T-helper 17 cell (primary cell): ENCODE results near the gene HNRNPA2B1. TPM values are rescaled to one million over a fixed set of nuclear protein-coding genes. Genes with fewer than 3 reads are reported as not detected.
"Not testable (repeated sequence)": the region's sequence is repeated elsewhere in the genome, so short reads cannot be mapped to it uniquely, and the experiment has no call there.

Experiments used
- ATAC-seq: fragments of 150-1000 bp; cut with Tn5 transposase; 2 replicates; pipeline ENCODE4 v1.10.0; 2021; ENCODE audit warnings: mild to moderate bottlenecking, moderate library complexity
- DNase-seq, 3 donors: peaks; one replicate each; pipeline versions ENCODE4 v3.0.0 to v3.0.0-alpha.2; 2020 to 2021
- H3K9me3 ChIP-seq: one replicate; pipeline ENCODE4 v1.7.0; 2013; ENCODE audit warnings: low read length, mild to moderate bottlenecking; ENCODE audit not compliant: control insufficient read depth, poor library complexity, severe bottlenecking
- H3K27ac Mint-ChIP-seq: one replicate; pipeline ENCODE4 v1.8.0; 2022; ENCODE audit warnings: mild to moderate bottlenecking, moderate library complexity, mixed read lengths
- H3K27me3 Mint-ChIP-seq: one replicate; pipeline ENCODE4 v1.8.0; 2022; ENCODE audit warnings: mixed read lengths
- H3K36me3 Mint-ChIP-seq: one replicate; pipeline ENCODE4 v1.8.0; 2022; ENCODE audit warnings: low read depth, mixed read lengths
- H3K4me1 Mint-ChIP-seq: one replicate; pipeline ENCODE4 v1.8.0; 2022; ENCODE audit warnings: mild to moderate bottlenecking, mixed read lengths
- H3K4me3 Mint-ChIP-seq: one replicate; pipeline ENCODE4 v1.8.0; 2022; ENCODE audit warnings: mild to moderate bottlenecking, moderate library complexity, mixed read lengths
- total RNA-seq, 4 donors: library from RNA in 2 of 4; stranded (reverse) in 2 of 4; gene quantifications; one replicate each; pipeline ENCODE4 v1.2.3 and lab custom pipeline; 2022 to 2026

Gene HNRNPA2B1
- total RNA-seq, 2 donors from 2014 or later, result 392 to 399 TPM

DNA sequence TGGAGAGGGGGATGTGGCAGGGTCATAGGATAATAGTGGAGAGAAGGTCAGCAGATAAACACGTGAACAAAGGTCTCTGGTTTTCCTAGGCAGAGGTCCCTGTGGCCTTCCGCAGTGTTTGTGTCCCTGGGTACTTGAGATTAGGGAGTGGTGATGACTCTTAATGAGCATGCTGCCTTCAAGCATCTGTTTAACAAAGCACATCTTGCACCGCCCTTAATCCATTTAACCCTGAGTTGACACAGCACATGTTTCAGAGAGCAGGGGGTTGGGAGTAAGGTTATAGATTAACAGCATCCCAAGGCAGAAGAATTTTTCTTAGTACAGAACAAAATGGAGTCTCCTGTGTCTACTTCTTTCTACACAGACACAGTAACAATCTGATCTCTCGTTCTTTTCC lies 24.6 kb downstream of the HNRNPA2B1 start:
- H3K27me3 Mint-ChIP-seq, result not testable (repeated sequence)

DNA sequence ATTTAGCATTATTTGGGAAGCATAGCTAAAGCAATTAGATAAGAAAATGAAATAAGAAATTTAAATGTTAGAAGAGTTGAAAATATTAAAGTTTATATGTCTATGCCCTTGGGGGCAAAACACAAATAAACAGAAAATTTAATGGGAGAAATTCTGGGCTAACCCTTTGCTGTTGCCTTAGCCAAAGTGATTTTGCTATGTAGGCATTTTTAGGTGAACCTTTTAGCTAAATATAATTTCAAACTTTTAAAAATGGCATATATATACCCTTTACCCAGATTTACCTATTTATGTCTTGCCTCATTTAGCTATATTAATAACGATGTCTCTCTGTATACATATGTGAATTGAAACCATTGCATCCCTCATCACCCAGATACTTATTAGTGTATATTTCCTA lies 28.5 kb downstream of the HNRNPA2B1 start:
- DNase-seq, result no peak
- H3K36me3 Mint-ChIP-seq, result peaks cover 4% of the 10 kb centered on the region
- H3K9me3 ChIP-seq, result no peaks in the 10 kb centered on the region
- H3K27me3 Mint-ChIP-seq, result no peaks in the 10 kb centered on the region
- ATAC-seq, result no peak
- H3K27ac Mint-ChIP-seq, result no peak overlapping the region
- no peak overlapping the region for H3K4me3 Mint-ChIP-seq
- H3K4me1 Mint-ChIP-seq, result peaks cover 15% of the 10 kb centered on the region

More for the DNA sequence above, 24.6 kb downstream of the HNRNPA2B1 start:
- not testable (repeated sequence) for H3K4me3 Mint-ChIP-seq, H3K9me3 ChIP-seq, ATAC-seq, H3K27ac Mint-ChIP-seq, H3K36me3 Mint-ChIP-seq, DNase-seq
- H3K4me1 Mint-ChIP-seq, result peaks cover 24% of the 10 kb centered on the region

DNA sequence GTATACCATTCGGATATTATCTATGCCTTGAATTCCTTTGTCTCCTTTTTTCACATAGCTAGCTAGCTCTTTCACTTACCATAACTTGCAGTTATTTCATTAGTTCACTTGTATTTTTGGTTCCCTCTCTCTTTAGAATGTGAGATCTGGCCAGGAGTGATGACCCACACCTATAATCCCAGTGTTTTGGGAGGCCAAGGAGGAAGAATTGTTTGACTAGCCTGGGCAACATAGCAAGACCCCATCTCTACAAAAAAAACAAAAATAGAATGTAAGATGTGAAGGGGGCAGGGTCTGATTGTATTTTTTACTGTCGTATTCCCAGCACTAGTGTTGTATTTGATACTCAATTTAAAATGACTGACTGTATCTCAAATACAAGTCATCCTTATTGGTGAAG lies 28.9 kb downstream of the HNRNPA2B1 start:
- DNase-seq, result no peak
- no peak for ATAC-seq
- peaks cover 4% of the 10 kb centered on the region for H3K36me3 Mint-ChIP-seq
- H3K9me3 ChIP-seq, result no peaks in the 10 kb centered on the region
- peaks cover 19% of the 10 kb centered on the region for H3K4me1 Mint-ChIP-seq
- no peak overlapping the region for H3K4me3 Mint-ChIP-seq
- H3K27ac Mint-ChIP-seq, result no peak overlapping the region
- no peaks in the 10 kb centered on the region for H3K27me3 Mint-ChIP-seq

DNA sequence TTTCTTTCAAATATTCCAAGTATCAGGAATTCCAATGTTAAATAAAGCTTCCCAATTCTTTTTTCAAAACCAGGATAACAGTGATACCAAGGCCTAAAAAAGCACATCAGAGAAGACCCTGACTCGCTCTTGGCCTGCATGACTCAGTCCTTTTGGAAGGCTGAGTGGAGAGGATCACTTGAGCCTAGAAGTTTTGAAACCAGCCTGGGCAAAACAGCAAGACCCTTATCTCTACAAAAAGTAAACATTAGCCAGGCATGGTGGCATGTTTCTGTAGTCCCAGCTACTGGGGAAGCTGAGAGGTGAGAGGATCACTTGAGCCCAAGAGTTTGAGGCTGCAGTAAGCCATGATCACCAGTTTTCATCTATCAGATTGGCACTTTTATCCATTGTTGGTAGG lies 29.9 kb downstream of the HNRNPA2B1 start:
- H3K27me3 Mint-ChIP-seq, result no peaks in the 10 kb centered on the region
- H3K4me3 Mint-ChIP-seq, result no peak overlapping the region
- peaks cover 4% of the 10 kb centered on the region for H3K36me3 Mint-ChIP-seq
- DNase-seq, result no peak
- ATAC-seq, result no peak
- H3K27ac Mint-ChIP-seq, result no peak overlapping the region
- H3K4me1 Mint-ChIP-seq, result peaks cover 20% of the 10 kb centered on the region
- H3K9me3 ChIP-seq, result no peaks in the 10 kb centered on the region

DNA sequence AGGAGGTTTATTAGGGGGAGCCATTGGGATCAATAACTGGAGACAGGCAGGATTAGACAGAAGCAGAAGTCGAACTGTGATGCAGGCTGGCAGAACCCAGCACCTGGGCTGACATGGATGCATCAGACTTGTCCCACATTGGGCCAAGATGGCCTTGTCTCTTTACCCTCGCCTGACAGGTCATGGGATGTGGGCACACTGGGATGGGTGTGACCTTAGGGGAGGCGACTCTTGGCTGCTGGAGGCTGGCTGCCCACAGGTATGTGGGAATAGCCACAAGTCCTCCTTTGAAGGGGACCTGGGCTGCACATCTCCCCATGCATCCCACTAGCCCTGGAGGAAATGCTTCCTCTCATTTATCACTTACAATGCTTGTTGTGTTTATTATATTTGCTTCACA lies 31.3 kb downstream of the HNRNPA2B1 start:
- no peak for ATAC-seq
- Mint-ChIP-seq H3K4me3 (no peak overlapping the region), H3K4me1 (peaks cover 19% of the 10 kb centered on the region), H3K27me3 (no peaks in the 10 kb centered on the region), H3K27ac (no peak overlapping the region), H3K36me3 (peaks cover 4% of the 10 kb centered on the region)
- no peak for DNase-seq
- no peaks in the 10 kb centered on the region for H3K9me3 ChIP-seq

DNA sequence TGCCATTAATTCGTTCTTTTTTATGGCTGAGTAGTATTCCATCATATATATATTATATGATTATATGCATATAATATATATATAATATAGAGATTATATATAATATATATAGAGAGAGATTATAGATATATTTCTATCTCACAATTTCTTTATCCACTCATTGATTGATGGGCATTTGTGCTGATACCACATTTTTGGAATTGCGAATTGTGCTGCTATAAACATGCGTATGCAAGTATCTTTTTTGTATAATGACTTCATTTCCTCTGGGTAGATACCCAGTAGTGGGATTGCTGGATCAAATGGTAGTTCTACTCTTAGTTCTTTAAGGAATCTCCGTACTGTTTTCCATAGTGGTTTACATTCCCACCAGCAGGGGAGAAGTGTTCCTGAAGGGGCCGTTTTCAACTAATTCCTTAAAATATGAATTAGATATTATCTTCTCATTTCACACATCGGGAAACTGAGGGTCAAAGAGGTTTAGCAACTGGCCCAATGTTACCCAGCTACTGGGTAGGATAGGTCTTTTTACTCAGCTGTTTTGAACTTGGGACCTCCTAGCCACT lies 32.0 kb downstream of the HNRNPA2B1 start:
- Mint-ChIP-seq H3K27me3 (no peaks in the 10 kb centered on the region), H3K36me3 (no peaks in the 10 kb centered on the region), H3K4me1 (peaks cover 12% of the 10 kb centered on the region), H3K4me3 (no peak overlapping the region), H3K27ac (no peak overlapping the region)
- no peaks in the 10 kb centered on the region for H3K9me3 ChIP-seq
- DNase-seq (no peak), ATAC-seq (no peak)

DNA sequence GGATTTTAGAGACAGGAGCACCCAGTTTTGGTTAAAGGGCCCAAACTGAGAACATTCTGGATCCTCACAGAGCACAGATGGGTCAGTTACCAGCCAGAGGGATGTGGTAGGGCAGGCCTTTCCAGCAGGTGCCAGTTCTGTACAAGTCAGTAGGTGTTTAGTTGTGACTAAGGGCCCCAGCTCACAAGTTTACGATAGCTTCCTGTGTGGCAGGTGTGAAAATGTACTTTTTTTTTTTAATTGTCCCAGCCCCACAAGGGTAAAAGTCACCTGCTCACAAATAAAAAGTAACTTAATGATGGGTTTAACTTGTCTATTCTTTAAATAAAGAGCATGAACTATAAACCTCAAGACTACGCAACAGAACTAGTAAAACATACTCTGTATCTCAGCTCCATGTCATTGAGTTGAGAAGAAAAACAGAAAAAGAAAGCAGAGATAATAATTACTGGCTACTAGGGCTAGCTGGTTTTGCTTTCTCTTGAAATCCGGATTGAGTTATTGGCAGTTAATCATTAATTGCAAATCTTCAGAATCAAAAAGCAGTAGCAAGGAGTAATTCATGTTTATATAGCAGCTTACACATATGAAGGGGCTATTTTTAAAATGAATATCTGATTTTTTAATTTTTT lies 33.1 kb downstream of the HNRNPA2B1 start:
- H3K27me3 Mint-ChIP-seq, result no peaks in the 10 kb centered on the region
- no peaks in the 10 kb centered on the region for H3K9me3 ChIP-seq
- H3K27ac Mint-ChIP-seq, result peak overlapping the region; percentile 79
- H3K36me3 Mint-ChIP-seq, result no peaks in the 10 kb centered on the region
- ATAC-seq (peak; percentile 73), DNase-seq (no peak)
- H3K4me3 Mint-ChIP-seq, result peak overlapping the region; percentile 25
- peaks cover 12% of the 10 kb centered on the region for H3K4me1 Mint-ChIP-seq

DNA sequence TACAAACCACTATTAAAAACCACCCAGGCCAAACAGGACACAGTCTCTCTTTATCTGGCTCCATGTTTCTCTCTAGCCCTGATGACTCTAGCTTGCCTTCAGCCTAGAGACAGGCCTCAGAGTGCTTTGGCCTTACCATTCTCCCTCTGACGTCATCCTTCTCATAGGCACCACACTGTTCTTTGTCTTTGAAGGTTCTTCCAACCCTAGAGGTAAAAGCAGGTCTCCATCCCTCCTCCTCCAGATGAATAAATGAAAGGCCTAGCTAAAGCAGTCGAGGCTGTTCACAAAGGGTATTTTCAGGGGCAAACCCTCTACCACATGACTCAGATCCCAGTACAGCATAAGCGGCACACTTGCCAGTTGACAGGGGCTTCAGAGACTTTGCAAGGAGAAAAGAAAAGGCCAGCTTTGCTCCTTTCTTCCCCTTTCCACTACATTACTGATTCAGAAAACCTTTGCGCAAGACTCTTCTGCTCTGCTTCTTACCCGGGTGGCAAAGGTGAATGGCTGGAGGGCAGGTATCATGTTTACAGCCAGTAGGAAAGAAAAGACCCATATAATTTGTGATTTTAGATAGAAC lies 33.8 kb downstream of the HNRNPA2B1 start:
- ATAC-seq, result peak; percentile 66
- Mint-ChIP-seq H3K27me3 (no peaks in the 10 kb centered on the region), H3K4me3 (peak overlapping the region; percentile 25), H3K36me3 (no peaks in the 10 kb centered on the region), H3K27ac (peak overlapping the region; percentile 79), H3K4me1 (peaks cover 12% of the 10 kb centered on the region)
- no peak for DNase-seq
- H3K9me3 ChIP-seq, result no peaks in the 10 kb centered on the region

DNA sequence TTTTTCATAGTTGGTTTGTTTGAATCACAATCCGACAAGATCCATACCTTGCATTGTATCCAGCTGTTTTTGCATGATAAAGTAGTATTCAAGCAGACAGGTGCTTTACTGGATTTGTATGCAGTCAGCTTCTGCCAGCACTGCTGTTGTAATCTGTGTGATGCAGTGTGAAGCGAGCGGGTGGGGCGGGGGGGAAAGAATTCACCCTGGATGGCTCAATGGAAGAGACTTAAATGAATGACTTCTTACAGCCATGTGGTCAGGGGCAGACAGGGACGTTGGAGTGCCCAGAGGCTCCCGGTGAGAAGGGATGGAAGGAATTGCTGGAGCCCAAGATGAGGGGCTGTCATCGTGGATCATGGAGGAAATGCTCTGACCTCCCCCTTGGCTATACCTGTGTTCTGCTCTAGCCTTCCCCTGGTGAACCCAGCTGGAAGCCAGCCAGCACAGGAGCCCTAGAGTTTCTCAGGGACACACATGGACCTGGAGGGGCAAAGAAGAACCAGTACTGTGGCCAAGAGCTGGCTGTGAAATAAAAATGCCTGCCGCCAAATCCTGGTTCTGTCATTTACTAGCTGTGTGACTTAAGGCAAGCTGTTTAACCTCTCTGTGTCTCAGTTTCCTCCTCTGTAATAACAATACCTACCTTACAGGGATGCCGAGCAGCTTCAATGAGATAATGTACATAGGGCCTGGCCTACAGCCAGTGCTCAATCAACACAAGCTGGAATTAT lies 34.4 kb downstream of the HNRNPA2B1 start:
- Mint-ChIP-seq H3K36me3 (no peaks in the 10 kb centered on the region), H3K4me1 (peaks cover 12% of the 10 kb centered on the region), H3K27me3 (no peaks in the 10 kb centered on the region), H3K4me3 (no peak overlapping the region), H3K27ac (peak overlapping the region; percentile 79)
- DNase-seq, result no peak
- ATAC-seq, result peak; percentile 12
- no peaks in the 10 kb centered on the region for H3K9me3 ChIP-seq

DNA sequence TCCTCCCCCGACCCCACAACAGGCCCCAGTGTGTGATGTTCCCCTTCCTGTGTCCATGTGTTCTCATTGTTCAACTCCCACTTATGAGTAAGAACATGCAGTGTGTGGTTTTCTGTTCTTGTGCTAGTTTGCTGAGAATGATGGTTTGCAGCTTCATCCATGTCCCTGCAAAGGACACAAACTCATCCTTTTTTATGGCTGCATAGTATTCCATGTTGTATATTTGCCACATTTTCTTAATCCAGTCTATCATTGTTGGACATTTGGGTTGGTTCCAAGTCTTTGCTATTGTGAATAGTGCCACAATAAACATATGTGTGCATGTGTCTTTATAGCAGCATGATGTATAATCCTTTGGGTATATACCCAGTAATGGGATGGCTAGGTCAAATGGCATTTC lies 36.7 kb downstream of the HNRNPA2B1 start:
- ATAC-seq, H3K27ac Mint-ChIP-seq, DNase-seq, H3K4me3 Mint-ChIP-seq, H3K9me3 ChIP-seq, H3K36me3 Mint-ChIP-seq, H3K27me3 Mint-ChIP-seq: not testable (repeated sequence)
- H3K4me1 Mint-ChIP-seq, result peaks cover 25% of the 10 kb centered on the region

DNA sequence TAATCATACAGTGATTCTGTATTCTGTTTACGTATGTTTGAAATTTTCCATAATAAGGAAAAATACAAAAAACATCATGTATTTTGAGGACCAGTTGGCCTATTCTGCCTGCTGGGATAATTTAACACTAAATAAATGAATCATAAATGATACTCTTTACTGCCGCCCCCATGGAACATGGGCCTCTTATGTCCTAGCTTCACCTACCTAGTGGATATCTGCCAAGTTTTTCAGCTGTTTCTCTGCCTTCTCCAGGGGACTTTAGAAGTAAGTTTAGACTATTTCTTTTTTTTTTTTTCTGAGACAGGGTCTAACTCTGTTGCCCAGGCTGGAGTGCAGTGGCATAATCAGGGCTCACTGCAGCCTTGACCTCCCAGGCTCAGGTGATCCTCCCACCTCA lies 38.1 kb downstream of the HNRNPA2B1 start:
- H3K4me1 Mint-ChIP-seq, result peaks cover 26% of the 10 kb centered on the region
- no peaks in the 10 kb centered on the region for H3K9me3 ChIP-seq
- no peaks in the 10 kb centered on the region for H3K27me3 Mint-ChIP-seq
- H3K27ac Mint-ChIP-seq, result peak overlapping the region; percentile 45
- ATAC-seq (no peak), DNase-seq (no peak)
- H3K4me3 Mint-ChIP-seq, result no peak overlapping the region
- H3K36me3 Mint-ChIP-seq, result no peaks in the 10 kb centered on the region

DNA sequence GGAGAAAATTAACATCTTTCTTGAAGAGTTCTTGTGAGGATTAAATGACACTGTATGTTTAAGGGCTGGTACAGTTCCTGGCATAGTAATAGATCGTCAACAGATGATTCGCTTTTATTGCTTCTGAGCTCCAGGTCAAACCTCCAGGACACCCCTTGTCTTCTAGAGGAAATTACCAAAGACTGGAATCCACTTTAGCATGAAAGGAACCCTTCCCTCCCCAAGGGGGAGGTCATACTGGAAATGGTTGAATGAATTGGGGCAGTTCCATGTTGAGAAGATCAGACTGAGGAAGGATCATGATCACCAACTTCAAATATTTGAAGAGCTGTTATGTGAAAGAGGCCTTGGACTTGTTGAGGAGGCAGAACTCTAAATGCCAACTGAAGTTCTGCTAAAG lies 39.6 kb downstream of the HNRNPA2B1 start:
- no peaks in the 10 kb centered on the region for H3K27me3 Mint-ChIP-seq
- peak overlapping the region; percentile 45 for H3K27ac Mint-ChIP-seq
- no peak for ATAC-seq
- no peak overlapping the region for H3K4me3 Mint-ChIP-seq
- peaks cover 24% of the 10 kb centered on the region for H3K4me1 Mint-ChIP-seq
- DNase-seq, result no peak
- no peaks in the 10 kb centered on the region for H3K9me3 ChIP-seq
- no peaks in the 10 kb centered on the region for H3K36me3 Mint-ChIP-seq

DNA sequence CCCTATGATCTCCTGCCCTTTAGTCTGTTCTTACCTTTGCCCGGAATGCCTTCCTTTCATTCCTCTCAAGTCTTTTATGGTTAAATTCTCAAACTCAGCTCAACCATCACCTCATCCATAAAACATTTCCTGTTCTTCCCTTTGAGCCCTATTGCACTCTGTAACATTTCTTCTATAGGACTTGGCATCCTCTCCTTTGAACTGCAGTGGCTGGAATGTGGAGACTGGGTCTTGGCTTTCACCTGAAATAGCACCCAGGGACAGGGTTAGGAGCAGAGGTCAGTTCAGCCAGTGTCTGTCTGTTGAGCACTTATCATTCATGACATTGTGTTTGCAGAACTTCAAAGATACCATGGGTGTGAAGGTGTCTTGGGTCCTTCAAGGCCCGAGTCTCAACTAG lies 41.3 kb downstream of the HNRNPA2B1 start:
- no peaks in the 10 kb centered on the region for H3K9me3 ChIP-seq
- no peaks in the 10 kb centered on the region for H3K27me3 Mint-ChIP-seq
- H3K27ac Mint-ChIP-seq, result no peak overlapping the region
- H3K36me3 Mint-ChIP-seq, result no peaks in the 10 kb centered on the region
- DNase-seq (no peak), ATAC-seq (no peak)
- peaks cover 36% of the 10 kb centered on the region for H3K4me1 Mint-ChIP-seq
- no peak overlapping the region for H3K4me3 Mint-ChIP-seq
